Fibroblast of mammary gland (primary cell): Measurements from ENCODE around the gene BMPR1A.
A peak's percentile ranks its signal among the peaks of the same experiment; 100 is the strongest.
"Not testable (repeated sequence)": the region's sequence is repeated elsewhere in the genome, so short reads cannot be mapped to it uniquely, and the experiment has no call there.

ENCODE experiments used
- DNase-seq: peaks from one replicate; pipeline ENCODE4 v3.0.0-alpha.2; 2010; ENCODE audit warnings: low read depth
- H3K4me3 ChIP-seq: 2 replicates; pipeline ENCODE4 v1.5.1; 2011; ENCODE audit warnings: low read depth, mild to moderate bottlenecking, low read length, moderate library complexity; ENCODE audit not compliant: control insufficient read depth
- CTCF ChIP-seq: conservative IDR thresholded peaks from 2 replicates; pipeline ENCODE4 v1.5.1; 2011; ENCODE audit warnings: low read depth, low read length, inconsistent platforms; ENCODE audit not compliant: control insufficient read depth, insufficient read depth

Gene BMPR1A

GRCh38 chr10:86943316-86944030 lies 187.1 kb downstream of the BMPR1A start:
- TF ChIP-seq CTCF: no peak
- no peak overlapping the region for H3K4me3 ChIP-seq
- DNase-seq: no peak

DNA sequence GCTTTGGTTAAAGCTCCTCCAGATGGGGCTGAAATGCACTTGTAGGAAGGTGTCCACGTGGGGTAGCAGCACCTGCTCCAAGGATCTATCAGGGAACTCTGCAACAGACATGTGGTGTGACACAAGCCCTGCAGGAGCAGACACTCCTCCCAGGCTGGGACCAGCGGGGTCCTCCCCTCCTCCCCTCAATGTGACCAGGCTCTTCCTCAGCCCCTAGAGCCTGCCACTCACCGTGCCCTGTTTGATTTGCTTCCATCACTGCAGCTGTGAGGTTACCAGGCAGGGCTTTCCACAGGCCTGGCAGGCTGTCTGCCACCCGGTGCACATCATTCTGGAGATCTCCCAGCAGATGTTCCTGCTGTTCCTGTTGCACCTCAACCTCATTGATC lies 187.6 kb downstream of the BMPR1A start:
- DNase-seq: no peak
- no peak overlapping the region for H3K4me3 ChIP-seq
- TF ChIP-seq CTCF: no peak

DNA sequence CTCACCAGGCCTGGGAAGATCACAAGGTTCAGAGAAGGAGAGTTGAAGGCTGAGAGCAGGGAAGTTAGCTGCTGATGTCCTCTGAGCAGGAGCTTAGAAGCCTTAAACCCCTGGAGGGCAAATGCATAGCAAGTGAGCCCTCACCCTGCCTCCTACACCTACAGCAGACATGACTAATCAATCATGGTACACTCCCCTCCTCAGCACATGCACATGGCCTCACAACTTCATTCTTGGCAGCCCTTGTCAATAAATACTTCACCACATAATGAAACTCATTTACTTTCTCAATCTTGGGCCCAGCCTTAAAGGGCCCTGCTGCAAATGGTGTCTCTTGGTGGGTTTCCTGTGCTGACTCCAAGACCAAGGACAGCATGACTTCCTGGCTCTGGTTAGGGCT lies 188.1 kb downstream of the BMPR1A start:
- no peak overlapping the region for H3K4me3 ChIP-seq
- peak; percentile 48 for DNase-seq
- no peak for TF ChIP-seq CTCF

GRCh38 chr10:86944907-86945306 lies 188.5 kb downstream of the BMPR1A start:
- TF ChIP-seq CTCF: no peak
- no peak overlapping the region for H3K4me3 ChIP-seq
- no peak for DNase-seq

- no peak overlapping the region for H3K4me3 ChIP-seq
- peak; percentile 59 for DNase-seq
- TF ChIP-seq CTCF: peak; percentile 50
These were observed 189.2 kb downstream of the BMPR1A start for GRCh38 chr10:86945361-86946212.

- no peak for DNase-seq
- TF ChIP-seq CTCF: no peak
- H3K4me3 ChIP-seq: no peak overlapping the region
These were observed 190.1 kb downstream of the BMPR1A start for GRCh38 chr10:86946213-86947155.

GRCh38 chr10:86947806-86948205 lies 191.4 kb downstream of the BMPR1A start:
- H3K4me3 ChIP-seq, DNase-seq: not testable (repeated sequence)
